Measurements from ENCODE around the gene TMC1.

TMC1 gene

DNA sequence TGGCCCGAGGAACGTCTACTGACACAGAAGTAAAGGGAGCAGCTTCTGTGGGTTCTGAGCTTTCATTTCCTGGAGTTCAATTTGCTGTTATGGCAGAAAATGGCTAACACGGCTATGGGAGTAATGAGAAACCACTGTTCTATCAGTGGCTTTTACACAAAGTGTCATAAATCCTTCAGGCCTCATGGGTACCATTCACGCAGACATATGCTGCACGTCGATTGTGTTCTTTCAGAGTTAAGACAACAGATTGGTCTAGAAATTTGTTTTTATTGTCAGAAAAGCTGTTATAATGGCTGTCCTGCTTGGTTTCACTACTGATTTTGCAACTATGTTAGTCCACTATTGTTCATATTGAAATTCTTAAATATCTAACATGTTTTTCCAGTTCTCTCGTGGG lies 296.0 kb downstream of the TMC1 start:
- Histone ChIP-seq H3K9me3 (ENCODE audit: control insufficient read depth, insufficient read depth, low read depth, low read length) (no peaks in the 10 kb centered on the region), H3K4me3 (ENCODE audit: low read depth, low read length) (no peak overlapping the region), H3K4me1 (ENCODE audit: control insufficient read depth, insufficient read depth, low read length) (no peaks in the 10 kb centered on the region), H3K36me3 (ENCODE audit: control insufficient read depth in 2 of 2, insufficient read depth in 1 of 2, low read length in 2 of 2) (no peaks in the 10 kb centered on the region), H3K27ac (ENCODE audit: extremely low read depth, low read depth, low read length) (no peak overlapping the region)
- TF ChIP-seq ZNF341 (tag by site-specific recombination; IDR thresholded peaks at IDR 0.05; ENCODE audit: low read depth) = no peak
- TF ChIP-seq ZNF837 (tag by site-specific recombination; IDR thresholded peaks at IDR 0.05) = no peak
- TF ChIP-seq FEZF1 (tag by site-specific recombination; IDR thresholded peaks at IDR 0.05) = peak; percentile 30; the same call in 1 of the 2 replicates
- ChIA-PET POLR2A (no interaction called here), CTCF (interaction anchor here (1.1 kb wide), 1 partner anchor 90 kb away, joined by 3 read pairs; no protein-coding TSS in a partner anchor)

GRCh38 chr9:72818385-72818784 lies 297.0 kb downstream of the TMC1 start:
- no peak for TF ChIP-seq ZNF707 (tag by site-specific recombination; IDR thresholded peaks at IDR 0.05)
- no peak for TF ChIP-seq RBAK (tag by site-specific recombination; IDR thresholded peaks at IDR 0.05)
- no peak for TF ChIP-seq ZNF776 (tag by site-specific recombination; IDR thresholded peaks at IDR 0.05; ENCODE audit: borderline replicate concordance)
- TF ChIP-seq BCL6B (tag by site-specific recombination; IDR thresholded peaks at IDR 0.05) = no peak
- TF ChIP-seq ZNF530 (tag by site-specific recombination; IDR thresholded peaks at IDR 0.05; ENCODE audit: low read depth) = no peak
- no peak for TF ChIP-seq ZNF610 (tag by site-specific recombination; IDR thresholded peaks at IDR 0.05; ENCODE audit: borderline replicate concordance)
- TF ChIP-seq, protein P1, sequence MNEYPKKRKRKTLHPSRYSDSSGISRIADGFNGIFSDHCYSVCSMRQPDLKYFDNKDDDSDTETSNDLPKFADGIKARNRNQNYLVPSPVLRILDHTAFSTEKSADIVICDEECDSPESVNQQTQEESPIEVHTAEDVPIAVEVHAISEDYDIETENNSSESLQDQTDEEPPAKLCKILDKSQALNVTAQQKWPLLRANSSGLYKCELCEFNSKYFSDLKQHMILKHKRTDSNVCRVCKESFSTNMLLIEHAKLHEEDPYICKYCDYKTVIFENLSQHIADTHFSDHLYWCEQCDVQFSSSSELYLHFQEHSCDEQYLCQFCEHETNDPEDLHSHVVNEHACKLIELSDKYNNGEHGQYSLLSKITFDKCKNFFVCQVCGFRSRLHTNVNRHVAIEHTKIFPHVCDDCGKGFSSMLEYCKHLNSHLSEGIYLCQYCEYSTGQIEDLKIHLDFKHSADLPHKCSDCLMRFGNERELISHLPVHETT (tag by site-specific recombination; IDR thresholded peaks at IDR 0.05) = no peak
- no peak for TF ChIP-seq ZNF16 (tag by site-specific recombination; IDR thresholded peaks at IDR 0.05; ENCODE audit: low read depth)
- no peak for TF ChIP-seq ZNF629 (tag by site-specific recombination; IDR thresholded peaks at IDR 0.05)
- TF ChIP-seq, protein P2, sequence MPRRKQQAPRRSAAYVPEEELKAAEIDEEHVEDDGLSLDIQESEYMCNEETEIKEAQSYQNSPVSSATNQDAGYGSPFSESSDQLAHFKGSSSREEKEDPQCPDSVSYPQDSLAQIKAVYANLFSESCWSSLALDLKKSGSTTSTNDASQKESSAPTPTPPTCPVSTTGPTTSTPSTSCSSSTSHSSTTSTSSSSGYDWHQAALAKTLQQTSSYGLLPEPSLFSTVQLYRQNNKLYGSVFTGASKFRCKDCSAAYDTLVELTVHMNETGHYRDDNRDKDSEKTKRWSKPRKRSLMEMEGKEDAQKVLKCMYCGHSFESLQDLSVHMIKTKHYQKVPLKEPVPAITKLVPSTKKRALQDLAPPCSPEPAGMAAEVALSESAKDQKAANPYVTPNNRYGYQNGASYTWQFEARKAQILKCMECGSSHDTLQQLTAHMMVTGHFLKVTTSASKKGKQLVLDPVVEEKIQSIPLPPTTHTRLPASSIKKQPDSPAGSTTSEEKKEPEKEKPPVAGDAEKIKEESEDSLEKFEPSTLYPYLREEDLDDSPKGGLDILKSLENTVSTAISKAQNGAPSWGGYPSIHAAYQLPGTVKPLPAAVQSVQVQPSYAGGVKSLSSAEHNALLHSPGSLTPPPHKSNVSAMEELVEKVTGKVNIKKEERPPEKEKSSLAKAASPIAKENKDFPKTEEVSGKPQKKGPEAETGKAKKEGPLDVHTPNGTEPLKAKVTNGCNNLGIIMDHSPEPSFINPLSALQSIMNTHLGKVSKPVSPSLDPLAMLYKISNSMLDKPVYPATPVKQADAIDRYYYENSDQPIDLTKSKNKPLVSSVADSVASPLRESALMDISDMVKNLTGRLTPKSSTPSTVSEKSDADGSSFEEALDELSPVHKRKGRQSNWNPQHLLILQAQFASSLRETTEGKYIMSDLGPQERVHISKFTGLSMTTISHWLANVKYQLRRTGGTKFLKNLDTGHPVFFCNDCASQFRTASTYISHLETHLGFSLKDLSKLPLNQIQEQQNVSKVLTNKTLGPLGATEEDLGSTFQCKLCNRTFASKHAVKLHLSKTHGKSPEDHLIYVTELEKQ (tag by site-specific recombination; IDR thresholded peaks at IDR 0.05; ENCODE audit: borderline replicate concordance) = no peak
- no peak for TF ChIP-seq FEZF1 (tag by site-specific recombination; IDR thresholded peaks at IDR 0.05)
- CTCF ChIA-PET = interaction anchor here (0.6 to 1.1 kb wide), 5 partner anchors 91 to 987 kb away, joined by 3 to 5 read pairs (median 3); no protein-coding TSS in a partner anchor
- Histone ChIP-seq H3K36me3 (ENCODE audit: control insufficient read depth in 2 of 2, insufficient read depth in 1 of 2, low read length in 2 of 2) (no peaks in the 10 kb centered on the region), H3K4me1 (ENCODE audit: control insufficient read depth, insufficient read depth, low read length) (no peaks in the 10 kb centered on the region), H3K4me3 (ENCODE audit: low read depth, low read length) (no peak overlapping the region), H3K27ac (ENCODE audit: extremely low read depth, low read depth, low read length) (no peak overlapping the region), H3K9me3 (ENCODE audit: control insufficient read depth, insufficient read depth, low read depth, low read length) (no peaks in the 10 kb centered on the region)
- POLR2A ChIA-PET = no interaction called here

DNA sequence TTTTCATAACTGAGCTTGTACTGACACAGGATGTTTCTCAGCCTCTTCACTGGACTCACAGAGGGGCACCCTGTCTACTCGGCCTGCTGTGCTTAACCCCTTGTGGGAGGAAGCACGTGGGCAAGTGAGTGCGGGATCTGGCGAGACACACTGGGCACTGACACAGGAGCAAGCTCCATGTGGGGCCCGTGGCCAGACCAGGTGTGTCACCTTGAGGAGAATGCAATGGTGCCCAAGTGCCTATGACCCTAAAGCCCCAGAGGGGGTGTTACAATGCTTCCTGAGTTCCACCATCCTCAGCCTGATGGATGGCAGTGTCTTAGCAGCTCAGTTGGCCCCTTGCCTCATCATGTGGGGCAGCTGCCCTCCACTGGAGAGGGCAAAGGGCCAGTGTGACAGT lies 302.6 kb downstream of the TMC1 start:
- Histone ChIP-seq H3K4me3 (ENCODE audit: low read depth, low read length) (no peak overlapping the region), H3K9me3 (ENCODE audit: control insufficient read depth, insufficient read depth, low read depth, low read length) (no peaks in the 10 kb centered on the region), H3K27ac (ENCODE audit: extremely low read depth, low read depth, low read length) (no peak overlapping the region), H3K4me1 (ENCODE audit: control insufficient read depth, insufficient read depth, low read length) (peaks cover 2% of the 10 kb centered on the region), H3K36me3 (ENCODE audit: control insufficient read depth in 2 of 2, insufficient read depth in 1 of 2, low read length in 2 of 2) (no peaks in the 10 kb centered on the region)
- ChIA-PET POLR2A (no interaction called here), CTCF (interaction anchor here (0.7 to 5.3 kb wide), 6 partner anchors 15 to 785 kb away, joined by 4 to 114 read pairs (median 24); no protein-coding TSS in a partner anchor)
- TF ChIP-seq MZF1 (tag by site-specific recombination; IDR thresholded peaks at IDR 0.05; ENCODE audit: borderline replicate concordance) (no peak), ZNF501 (tag by site-specific recombination; IDR thresholded peaks at IDR 0.05) (no peak), ZNF660 (tag by site-specific recombination; IDR thresholded peaks at IDR 0.05) (no peak), ZNF677 (tag by site-specific recombination; IDR thresholded peaks at IDR 0.05) (no peak), YY1 (tag by site-specific recombination; IDR thresholded peaks at IDR 0.05) (no peak), WT1 (tag by site-specific recombination; IDR thresholded peaks at IDR 0.05) (no peak), ZBTB1 (tag by site-specific recombination; IDR thresholded peaks at IDR 0.05) (no peak), YY2 (tag by site-specific recombination; IDR thresholded peaks at IDR 0.05) (no peak)
- TF ChIP-seq, protein P3, sequence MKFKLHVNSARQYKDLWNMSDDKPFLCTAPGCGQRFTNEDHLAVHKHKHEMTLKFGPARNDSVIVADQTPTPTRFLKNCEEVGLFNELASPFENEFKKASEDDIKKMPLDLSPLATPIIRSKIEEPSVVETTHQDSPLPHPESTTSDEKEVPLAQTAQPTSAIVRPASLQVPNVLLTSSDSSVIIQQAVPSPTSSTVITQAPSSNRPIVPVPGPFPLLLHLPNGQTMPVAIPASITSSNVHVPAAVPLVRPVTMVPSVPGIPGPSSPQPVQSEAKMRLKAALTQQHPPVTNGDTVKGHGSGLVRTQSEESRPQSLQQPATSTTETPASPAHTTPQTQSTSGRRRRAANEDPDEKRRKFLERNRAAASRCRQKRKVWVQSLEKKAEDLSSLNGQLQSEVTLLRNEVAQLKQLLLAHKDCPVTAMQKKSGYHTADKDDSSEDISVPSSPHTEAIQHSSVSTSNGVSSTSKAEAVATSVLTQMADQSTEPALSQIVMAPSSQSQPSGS (tag by site-specific recombination; IDR thresholded peaks at IDR 0.05; ENCODE audit: low read depth) = no peak
- TF ChIP-seq, protein P4, sequence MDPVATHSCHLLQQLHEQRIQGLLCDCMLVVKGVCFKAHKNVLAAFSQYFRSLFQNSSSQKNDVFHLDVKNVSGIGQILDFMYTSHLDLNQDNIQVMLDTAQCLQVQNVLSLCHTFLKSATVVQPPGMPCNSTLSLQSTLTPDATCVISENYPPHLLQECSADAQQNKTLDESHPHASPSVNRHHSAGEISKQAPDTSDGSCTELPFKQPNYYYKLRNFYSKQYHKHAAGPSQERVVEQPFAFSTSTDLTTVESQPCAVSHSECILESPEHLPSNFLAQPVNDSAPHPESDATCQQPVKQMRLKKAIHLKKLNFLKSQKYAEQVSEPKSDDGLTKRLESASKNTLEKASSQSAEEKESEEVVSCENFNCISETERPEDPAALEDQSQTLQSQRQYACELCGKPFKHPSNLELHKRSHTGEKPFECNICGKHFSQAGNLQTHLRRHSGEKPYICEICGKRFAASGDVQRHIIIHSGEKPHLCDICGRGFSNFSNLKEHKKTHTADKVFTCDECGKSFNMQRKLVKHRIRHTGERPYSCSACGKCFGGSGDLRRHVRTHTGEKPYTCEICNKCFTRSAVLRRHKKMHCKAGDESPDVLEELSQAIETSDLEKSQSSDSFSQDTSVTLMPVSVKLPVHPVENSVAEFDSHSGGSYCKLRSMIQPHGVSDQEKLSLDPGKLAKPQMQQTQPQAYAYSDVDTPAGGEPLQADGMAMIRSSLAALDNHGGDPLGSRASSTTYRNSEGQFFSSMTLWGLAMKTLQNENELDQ (tag by site-specific recombination; IDR thresholded peaks at IDR 0.05; ENCODE audit: low read depth) = no peak
